Mucosa of rectum (tissue), 2 donors: ENCODE results near the gene PTPRK.
A peak's percentile ranks its signal among the peaks of the same experiment; 100 is the strongest.

Experiments used
- H3K27ac ChIP-seq, 2 donors: one replicate each; pipeline ENCODE4 v1.7.0; 2013; ENCODE audit warnings: inconsistent platforms in 2 of 2, low read depth in 2 of 2, low read length in 2 of 2
- H3K27me3 ChIP-seq, 2 donors: one replicate each; pipeline ENCODE4 v1.7.0; 2013; ENCODE audit warnings: low read length in 2 of 2; ENCODE audit not compliant: control insufficient read depth in 2 of 2, insufficient read depth in 2 of 2
- H3K36me3 ChIP-seq, 2 donors: one replicate each; pipeline ENCODE4 v1.7.0; 2013; ENCODE audit warnings: low read length in 2 of 2; ENCODE audit not compliant: control insufficient read depth in 2 of 2, insufficient read depth in 2 of 2
- H3K4me1 ChIP-seq, 2 donors: one replicate each; pipeline ENCODE4 v1.7.0; 2013; ENCODE audit warnings: low read length in 2 of 2, mild to moderate bottlenecking in 1 of 2; ENCODE audit not compliant: control insufficient read depth in 2 of 2, insufficient read depth in 2 of 2
- H3K4me3 ChIP-seq, 2 donors: one replicate each; pipeline ENCODE4 v1.7.0; 2013; ENCODE audit warnings: low read length in 2 of 2
- H3K9ac ChIP-seq, 2 donors: one replicate each; pipeline ENCODE4 v1.7.0; 2013; ENCODE audit warnings: low read length in 2 of 2, low read depth in 1 of 2, mild to moderate bottlenecking in 1 of 2
- H3K9me3 ChIP-seq, 2 donors: one replicate each; pipeline ENCODE4 v1.7.0; 2013; ENCODE audit warnings: low read length in 2 of 2; ENCODE audit not compliant: control insufficient read depth in 2 of 2
- donor health status: healthy.
- donor health status: Normal muscosa, but diverticular disease.

The PTPRK gene

GRCh38 chr6:128518434-128519131 is 1.8 kb downstream of the PTPRK start:
- H3K27ac ChIP-seq: peak overlapping the region; percentile 95 to 96
- peaks cover 6 to 23% of the 10 kb centered on the region in 2 donors for H3K4me1 ChIP-seq
- H3K9me3 ChIP-seq: no peaks in the 10 kb centered on the region
- H3K4me3 ChIP-seq: peak overlapping the region; percentile 92 to 97
- H3K36me3 ChIP-seq: no peaks in the 10 kb centered on the region
- H3K27me3 ChIP-seq: no peaks in the 10 kb centered on the region
- peak overlapping the region; percentile 92 to 99 for H3K9ac ChIP-seq

- Histone ChIP-seq H3K4me3 (peak overlapping the region in 1 of 2 donors; percentile 1), H3K27me3 (no peaks in the 10 kb centered on the region), H3K27ac (no peak overlapping the region), H3K36me3 (no peaks in the 10 kb centered on the region), H3K9me3 (no peaks in the 10 kb centered on the region), H3K9ac (no peak overlapping the region), H3K4me1 (peaks cover 6 to 23% of the 10 kb centered on the region in 2 donors)
These were observed 3.3 kb downstream of the PTPRK start for GRCh38 chr6:128517124-128517523.

DNA sequence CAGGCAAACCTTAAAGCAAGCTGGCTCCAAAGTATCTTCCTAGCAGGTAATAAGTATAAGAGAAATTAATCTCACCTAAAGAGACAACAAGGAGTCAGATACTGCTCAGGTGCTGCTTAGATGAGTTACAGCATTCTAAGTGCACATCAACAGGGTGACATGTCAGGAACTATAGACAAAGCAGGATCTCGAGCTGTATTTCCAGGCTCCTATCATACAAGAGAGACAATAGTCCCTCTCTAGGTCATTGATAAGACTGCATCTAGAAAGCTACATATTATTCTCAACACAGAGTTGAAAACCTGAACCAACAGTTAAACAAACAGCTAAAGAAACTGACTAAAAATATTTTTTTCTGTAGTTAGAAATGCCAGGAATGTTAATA is 3.9 kb downstream of the PTPRK start:
- H3K4me3 ChIP-seq: peak overlapping the region in 1 of 2 donors; percentile 32
- peak overlapping the region in 1 of 2 donors; percentile 12 for H3K27ac ChIP-seq
- no peak overlapping the region for H3K9ac ChIP-seq

GRCh38 chr6:128515550-128516513 is 4.6 kb downstream of the PTPRK start:
- peak overlapping the region in 1 of 2 donors; percentile 3 for H3K27ac ChIP-seq
- no peaks in the 10 kb centered on the region for H3K27me3 ChIP-seq
- H3K9me3 ChIP-seq: no peaks in the 10 kb centered on the region
- no peak overlapping the region for H3K9ac ChIP-seq
- H3K36me3 ChIP-seq: no peaks in the 10 kb centered on the region
- peak overlapping the region in 1 of 2 donors; percentile 32 for H3K4me3 ChIP-seq
- peaks cover 2 to 30% of the 10 kb centered on the region in 2 donors for H3K4me1 ChIP-seq

More for the DNA sequence above, 3.9 kb downstream of the PTPRK start:
- Histone ChIP-seq H3K9me3 (no peaks in the 10 kb centered on the region), H3K36me3 (no peaks in the 10 kb centered on the region), H3K4me1 (peaks cover 6 to 27% of the 10 kb centered on the region in 2 donors), H3K27me3 (no peaks in the 10 kb centered on the region)

GRCh38 chr6:128513878-128514277 is 6.5 kb downstream of the PTPRK start:
- Histone ChIP-seq H3K27me3 (no peaks in the 10 kb centered on the region), H3K4me3 (no peak overlapping the region), H3K4me1 (peaks cover 0 to 36% of the 10 kb centered on the region in 2 donors), H3K9ac (no peak overlapping the region), H3K27ac (no peak overlapping the region), H3K9me3 (no peaks in the 10 kb centered on the region), H3K36me3 (no peaks in the 10 kb centered on the region)

DNA sequence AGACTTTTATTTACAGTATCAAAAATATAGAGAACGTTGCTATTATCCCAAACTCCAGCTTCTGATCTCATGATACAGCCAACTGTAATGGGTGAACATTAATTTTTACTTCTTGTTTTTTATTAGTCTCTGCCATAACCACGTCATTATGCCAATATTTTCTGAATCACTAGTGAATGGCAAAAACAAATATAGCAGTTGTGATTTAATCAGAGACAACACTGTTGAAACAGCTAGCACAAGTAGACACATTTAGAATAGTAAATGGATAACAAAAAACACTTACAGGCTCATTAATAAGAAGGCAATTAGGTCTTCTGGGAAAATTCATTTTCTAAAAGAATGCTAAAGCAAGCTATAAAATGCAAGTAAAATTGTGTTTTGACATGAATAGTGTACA is 8.1 kb downstream of the PTPRK start:
- H3K4me1 ChIP-seq: peaks cover 8 to 47% of the 10 kb centered on the region in 2 donors
- no peaks in the 10 kb centered on the region for H3K36me3 ChIP-seq
- H3K4me3 ChIP-seq: no peak overlapping the region
- no peak overlapping the region for H3K27ac ChIP-seq
- H3K27me3 ChIP-seq: no peaks in the 10 kb centered on the region
- H3K9ac ChIP-seq: no peak overlapping the region
- H3K9me3 ChIP-seq: no peaks in the 10 kb centered on the region

- no peaks in the 10 kb centered on the region for H3K36me3 ChIP-seq
- H3K27ac ChIP-seq: peak overlapping the region in 1 of 2 donors; percentile 51
- no peak overlapping the region for H3K4me3 ChIP-seq
- no peaks in the 10 kb centered on the region for H3K27me3 ChIP-seq
- H3K9me3 ChIP-seq: no peaks in the 10 kb centered on the region
- no peak overlapping the region for H3K9ac ChIP-seq
- peaks cover 9 to 46% of the 10 kb centered on the region in 2 donors for H3K4me1 ChIP-seq
These were observed 8.9 kb downstream of the PTPRK start for GRCh38 chr6:128511506-128511905.

GRCh38 chr6:128509709-128510108 is 10.7 kb downstream of the PTPRK start:
- Histone ChIP-seq H3K36me3 (no peaks in the 10 kb centered on the region), H3K4me1 (peaks cover 13 to 53% of the 10 kb centered on the region in 2 donors), H3K9me3 (no peaks in the 10 kb centered on the region), H3K9ac (no peak overlapping the region), H3K4me3 (no peak overlapping the region), H3K27ac (no peak overlapping the region), H3K27me3 (no peaks in the 10 kb centered on the region)

DNA sequence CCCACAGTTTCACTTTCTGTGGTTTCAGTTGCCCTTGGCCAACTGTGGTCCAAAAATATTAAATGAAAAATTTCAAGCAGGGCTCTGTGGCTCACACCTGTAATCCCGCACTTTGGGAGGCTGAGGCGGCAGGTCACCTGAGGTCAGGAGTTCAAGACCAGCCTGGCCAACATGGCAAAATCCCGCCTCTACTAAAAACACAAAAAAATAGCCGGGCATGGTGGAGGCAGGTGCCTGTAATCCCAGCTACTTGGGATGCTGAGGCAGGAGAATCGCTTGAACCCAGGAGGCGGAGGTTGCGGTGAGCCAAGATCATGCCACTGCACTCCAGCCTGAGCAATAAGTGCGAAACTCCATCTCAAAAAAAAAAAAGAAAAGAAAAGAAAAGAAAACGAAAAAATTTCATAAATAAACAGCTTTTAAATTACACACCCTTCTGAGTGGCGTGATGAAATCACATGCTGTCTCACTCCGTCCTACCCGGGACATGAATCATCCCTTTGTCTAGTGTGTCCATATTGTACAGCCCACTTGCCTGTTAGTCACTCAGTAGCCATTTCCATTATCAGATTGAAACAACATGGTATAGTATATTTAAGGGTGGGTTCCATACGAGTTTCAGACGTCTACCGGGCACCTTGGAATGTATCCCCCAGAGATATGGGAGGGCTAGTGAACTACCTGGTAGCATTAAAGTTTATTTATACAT is 11.7 kb downstream of the PTPRK start:
- no peak overlapping the region for H3K4me3 ChIP-seq
- H3K9ac ChIP-seq: no peak overlapping the region
- H3K4me1 ChIP-seq: peaks cover 13 to 63% of the 10 kb centered on the region in 2 donors
- H3K27ac ChIP-seq: peak overlapping the region in 1 of 2 donors; percentile 64
- H3K36me3 ChIP-seq: no peaks in the 10 kb centered on the region
- H3K9me3 ChIP-seq: no peaks in the 10 kb centered on the region
- no peaks in the 10 kb centered on the region for H3K27me3 ChIP-seq
